ENCODE measurements around the gene TMEM132C.

The TMEM132C gene

DNA sequence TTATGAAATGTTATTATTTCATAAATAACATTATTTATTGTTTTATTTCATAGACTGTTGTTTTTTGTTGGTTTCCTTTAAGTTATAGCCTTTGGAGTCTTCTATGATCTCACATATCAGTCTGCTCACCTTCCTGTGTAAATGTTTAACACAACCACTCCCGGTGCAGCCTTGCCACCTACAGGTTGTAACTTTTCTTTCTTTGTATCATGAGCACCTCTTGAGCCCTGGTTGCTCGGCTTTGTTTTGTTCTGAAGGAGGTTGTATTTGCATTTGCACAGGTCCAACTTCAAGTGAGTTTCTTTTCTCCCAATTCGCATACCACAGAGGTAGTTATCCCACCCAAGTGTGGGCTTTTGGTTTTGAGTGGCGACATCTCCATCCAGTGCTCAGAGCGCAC is 435.4 kb downstream of the TMEM132C start:
- no peak overlapping the region for H3K4me3 ChIP-seq (replicated peaks; ENCODE audit: insufficient read depth, low read length)
- TF ChIP-seq GABPA (IDR thresholded peaks at IDR 0.05; ENCODE audit: low read depth) (no peak), POLR2AphosphoS5 (IDR thresholded peaks at IDR 0.05; ENCODE audit: low read depth) (no peak), SPI1 (IDR thresholded peaks at IDR 0.05; ENCODE audit: borderline replicate concordance, low read depth) (no peak)
- TF ChIP-seq, protein P1, sequence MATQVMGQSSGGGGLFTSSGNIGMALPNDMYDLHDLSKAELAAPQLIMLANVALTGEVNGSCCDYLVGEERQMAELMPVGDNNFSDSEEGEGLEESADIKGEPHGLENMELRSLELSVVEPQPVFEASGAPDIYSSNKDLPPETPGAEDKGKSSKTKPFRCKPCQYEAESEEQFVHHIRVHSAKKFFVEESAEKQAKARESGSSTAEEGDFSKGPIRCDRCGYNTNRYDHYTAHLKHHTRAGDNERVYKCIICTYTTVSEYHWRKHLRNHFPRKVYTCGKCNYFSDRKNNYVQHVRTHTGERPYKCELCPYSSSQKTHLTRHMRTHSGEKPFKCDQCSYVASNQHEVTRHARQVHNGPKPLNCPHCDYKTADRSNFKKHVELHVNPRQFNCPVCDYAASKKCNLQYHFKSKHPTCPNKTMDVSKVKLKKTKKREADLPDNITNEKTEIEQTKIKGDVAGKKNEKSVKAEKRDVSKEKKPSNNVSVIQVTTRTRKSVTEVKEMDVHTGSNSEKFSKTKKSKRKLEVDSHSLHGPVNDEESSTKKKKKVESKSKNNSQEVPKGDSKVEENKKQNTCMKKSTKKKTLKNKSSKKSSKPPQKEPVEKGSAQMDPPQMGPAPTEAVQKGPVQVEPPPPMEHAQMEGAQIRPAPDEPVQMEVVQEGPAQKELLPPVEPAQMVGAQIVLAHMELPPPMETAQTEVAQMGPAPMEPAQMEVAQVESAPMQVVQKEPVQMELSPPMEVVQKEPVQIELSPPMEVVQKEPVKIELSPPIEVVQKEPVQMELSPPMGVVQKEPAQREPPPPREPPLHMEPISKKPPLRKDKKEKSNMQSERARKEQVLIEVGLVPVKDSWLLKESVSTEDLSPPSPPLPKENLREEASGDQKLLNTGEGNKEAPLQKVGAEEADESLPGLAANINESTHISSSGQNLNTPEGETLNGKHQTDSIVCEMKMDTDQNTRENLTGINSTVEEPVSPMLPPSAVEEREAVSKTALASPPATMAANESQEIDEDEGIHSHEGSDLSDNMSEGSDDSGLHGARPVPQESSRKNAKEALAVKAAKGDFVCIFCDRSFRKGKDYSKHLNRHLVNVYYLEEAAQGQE (IDR thresholded peaks at IDR 0.05; ENCODE audit: insufficient replicate concordance, low read depth): no peak
- TF ChIP-seq, protein P2, sequence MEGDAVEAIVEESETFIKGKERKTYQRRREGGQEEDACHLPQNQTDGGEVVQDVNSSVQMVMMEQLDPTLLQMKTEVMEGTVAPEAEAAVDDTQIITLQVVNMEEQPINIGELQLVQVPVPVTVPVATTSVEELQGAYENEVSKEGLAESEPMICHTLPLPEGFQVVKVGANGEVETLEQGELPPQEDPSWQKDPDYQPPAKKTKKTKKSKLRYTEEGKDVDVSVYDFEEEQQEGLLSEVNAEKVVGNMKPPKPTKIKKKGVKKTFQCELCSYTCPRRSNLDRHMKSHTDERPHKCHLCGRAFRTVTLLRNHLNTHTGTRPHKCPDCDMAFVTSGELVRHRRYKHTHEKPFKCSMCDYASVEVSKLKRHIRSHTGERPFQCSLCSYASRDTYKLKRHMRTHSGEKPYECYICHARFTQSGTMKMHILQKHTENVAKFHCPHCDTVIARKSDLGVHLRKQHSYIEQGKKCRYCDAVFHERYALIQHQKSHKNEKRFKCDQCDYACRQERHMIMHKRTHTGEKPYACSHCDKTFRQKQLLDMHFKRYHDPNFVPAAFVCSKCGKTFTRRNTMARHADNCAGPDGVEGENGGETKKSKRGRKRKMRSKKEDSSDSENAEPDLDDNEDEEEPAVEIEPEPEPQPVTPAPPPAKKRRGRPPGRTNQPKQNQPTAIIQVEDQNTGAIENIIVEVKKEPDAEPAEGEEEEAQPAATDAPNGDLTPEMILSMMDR (IDR thresholded peaks at IDR 0.05; ENCODE audit: insufficient read depth, low read length): no peak
- DNase-seq (ENCODE audit: low read depth in 1 of 2, low spot score in 1 of 2): no peak
- H3K27me3 ChIP-seq (ENCODE audit: insufficient read depth, poor library complexity, severe bottlenecking): no peaks in the 10 kb centered on the region
- no peak overlapping the region for H3K27ac ChIP-seq (replicated peaks)

DNA sequence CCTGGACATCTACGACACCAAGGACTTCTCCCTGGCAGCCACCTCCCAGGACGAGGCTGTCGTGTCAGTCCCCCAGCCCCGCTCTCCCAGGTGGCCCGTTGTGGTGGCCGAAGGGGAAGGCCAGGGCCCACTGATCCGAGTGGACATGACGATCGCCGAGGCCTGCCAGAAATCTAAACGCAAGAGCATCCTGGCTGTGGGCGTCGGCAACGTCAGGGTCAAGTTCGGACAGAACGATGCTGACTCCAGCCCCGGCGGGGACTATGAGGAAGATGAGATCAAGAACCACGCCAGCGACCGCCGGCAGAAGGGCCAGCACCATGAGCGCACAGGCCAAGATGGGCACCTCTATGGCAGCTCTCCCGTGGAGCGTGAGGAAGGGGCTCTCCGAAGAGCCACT is 438.2 kb downstream of the TMEM132C start:
- TF ChIP-seq GABPA (IDR thresholded peaks at IDR 0.05; ENCODE audit: low read depth): no peak
- no peak for TF ChIP-seq POLR2AphosphoS5 (IDR thresholded peaks at IDR 0.05; ENCODE audit: low read depth)
- no peak for TF ChIP-seq SPI1 (IDR thresholded peaks at IDR 0.05; ENCODE audit: borderline replicate concordance, low read depth)
- TF ChIP-seq, protein P1 (IDR thresholded peaks at IDR 0.05; ENCODE audit: insufficient replicate concordance, low read depth): no peak
- TF ChIP-seq, protein P2 (IDR thresholded peaks at IDR 0.05; ENCODE audit: insufficient read depth, low read length): no peak
- H3K27me3 ChIP-seq (ENCODE audit: insufficient read depth, poor library complexity, severe bottlenecking): no peaks in the 10 kb centered on the region
- H3K4me3 ChIP-seq (replicated peaks; ENCODE audit: insufficient read depth, low read length): no peak overlapping the region
- no peak for DNase-seq (ENCODE audit: low read depth in 1 of 2, low spot score in 1 of 2)
- no peak overlapping the region for H3K27ac ChIP-seq (replicated peaks)

DNA sequence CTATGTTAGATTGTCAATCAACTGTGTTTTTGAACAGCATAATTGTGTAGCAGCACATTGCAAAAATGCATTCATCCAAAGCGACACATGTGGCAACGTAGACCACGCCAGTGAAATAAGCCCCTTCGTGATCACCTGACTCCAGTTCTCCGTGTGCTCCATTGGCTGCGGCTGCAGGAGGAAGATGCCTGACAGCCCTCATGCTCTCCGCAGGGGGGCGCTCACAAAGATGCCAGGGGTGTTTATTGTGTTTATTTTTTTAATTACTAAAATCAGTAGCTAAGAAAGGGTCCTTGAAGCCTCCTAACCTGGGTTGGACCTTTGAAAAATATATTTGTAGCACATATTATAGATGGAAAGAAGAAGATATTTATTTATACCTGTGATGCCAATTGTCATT is 440.5 kb downstream of the TMEM132C start:
- DNase-seq (ENCODE audit: low read depth in 1 of 2, low spot score in 1 of 2): no peak
- TF ChIP-seq SPI1 (IDR thresholded peaks at IDR 0.05; ENCODE audit: borderline replicate concordance, low read depth) (no peak), GABPA (IDR thresholded peaks at IDR 0.05; ENCODE audit: low read depth) (no peak)
- TF ChIP-seq, protein P2 (IDR thresholded peaks at IDR 0.05; ENCODE audit: insufficient read depth, low read length): no peak
- Histone ChIP-seq H3K4me3 (replicated peaks; ENCODE audit: insufficient read depth, low read length) (no peak overlapping the region), H3K27ac (replicated peaks) (no peak overlapping the region), H3K27me3 (ENCODE audit: insufficient read depth, poor library complexity, severe bottlenecking) (no peaks in the 10 kb centered on the region)

DNA sequence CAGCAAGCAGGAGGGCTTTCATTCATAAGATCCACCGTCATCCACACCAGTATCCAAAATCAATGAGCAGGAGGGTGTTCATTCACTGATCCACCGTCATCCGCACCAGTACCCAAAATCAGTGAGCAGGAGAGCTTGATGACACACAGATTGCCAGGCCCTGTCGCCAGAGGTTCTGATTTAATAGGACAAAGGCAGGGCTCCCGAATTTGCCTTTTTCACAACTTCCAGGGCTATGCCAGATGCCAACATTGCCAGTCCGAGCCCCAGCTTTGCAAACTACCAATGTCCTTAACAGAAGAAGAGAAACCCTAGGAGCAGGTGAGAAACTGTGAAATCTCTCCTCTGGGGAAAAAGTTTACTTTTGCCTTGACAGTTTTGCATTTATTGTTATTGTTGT is 441.8 kb downstream of the TMEM132C start:
- TF ChIP-seq SPI1 (IDR thresholded peaks at IDR 0.05; ENCODE audit: borderline replicate concordance, low read depth): no peak
- TF ChIP-seq, protein P1 (IDR thresholded peaks at IDR 0.05; ENCODE audit: insufficient replicate concordance, low read depth): no peak
- TF ChIP-seq, protein P2 (IDR thresholded peaks at IDR 0.05; ENCODE audit: insufficient read depth, low read length): no peak
- TF ChIP-seq POLR2AphosphoS5 (IDR thresholded peaks at IDR 0.05; ENCODE audit: low read depth): no peak
- no peak for TF ChIP-seq GABPA (IDR thresholded peaks at IDR 0.05; ENCODE audit: low read depth)
- DNase-seq (ENCODE audit: low read depth in 1 of 2, low spot score in 1 of 2): no peak
- Histone ChIP-seq H3K27me3 (ENCODE audit: insufficient read depth, poor library complexity, severe bottlenecking) (no peaks in the 10 kb centered on the region), H3K4me3 (replicated peaks; ENCODE audit: insufficient read depth, low read length) (no peak overlapping the region), H3K27ac (replicated peaks) (no peak overlapping the region)

Measured in HL-60 (cell line).